Effector memory CD4-positive, alpha-beta T cell (primary cell): ENCODE results near the gene GPRC5A.
"Not testable (repeated sequence)": the region's sequence is repeated elsewhere in the genome, so short reads cannot be mapped to it uniquely, and the experiment has no call there.

Experiments used
- DNase-seq, 3 donors: peaks; one replicate each; pipeline ENCODE4 v3.0.0-alpha.2; 2020
- H3K27ac ChIP-seq: 2 replicates; pipeline ENCODE4 v1.7.0; 2013; ENCODE audit warnings: mild to moderate bottlenecking, low read length, moderate library complexity; ENCODE audit not compliant: insufficient read depth, poor library complexity, severe bottlenecking
- H3K27me3 ChIP-seq: replicated peaks from 2 replicates; pipeline ENCODE4 v1.7.0; 2013; ENCODE audit warnings: mild to moderate bottlenecking, low read length; ENCODE audit not compliant: insufficient read depth, control insufficient read depth, poor library complexity, severe bottlenecking
- H3K36me3 ChIP-seq: 2 replicates; pipeline ENCODE4 v1.7.0; 2013; ENCODE audit warnings: mild to moderate bottlenecking, low read length, moderate library complexity; ENCODE audit not compliant: control insufficient read depth, insufficient read depth
- H3K4me1 ChIP-seq: 2 replicates; pipeline ENCODE4 v1.7.0; 2013; ENCODE audit warnings: low read length, mild to moderate bottlenecking; ENCODE audit not compliant: control insufficient read depth, insufficient read depth, poor library complexity, severe bottlenecking
- H3K4me3 ChIP-seq: 2 replicates; pipeline ENCODE4 v1.7.0; 2013; ENCODE audit warnings: low read length, low read depth, mild to moderate bottlenecking; ENCODE audit not compliant: insufficient read depth, poor library complexity, severe bottlenecking
- H3K9me3 ChIP-seq: 2 replicates; pipeline ENCODE4 v1.7.0; 2013; ENCODE audit warnings: mild to moderate bottlenecking, low read length, moderate library complexity; ENCODE audit not compliant: control insufficient read depth

GPRC5A gene

GRCh38 chr12:12872139-12872933 is 19.0 kb upstream of the GPRC5A start:
- H3K27ac ChIP-seq = no peak overlapping the region
- no peaks in the 10 kb centered on the region for H3K4me1 ChIP-seq
- no peak for DNase-seq
- no peaks in the 10 kb centered on the region for H3K9me3 ChIP-seq
- no peak overlapping the region for H3K4me3 ChIP-seq
- H3K27me3 ChIP-seq = no peaks in the 10 kb centered on the region
- no peaks in the 10 kb centered on the region for H3K36me3 ChIP-seq

DNA sequence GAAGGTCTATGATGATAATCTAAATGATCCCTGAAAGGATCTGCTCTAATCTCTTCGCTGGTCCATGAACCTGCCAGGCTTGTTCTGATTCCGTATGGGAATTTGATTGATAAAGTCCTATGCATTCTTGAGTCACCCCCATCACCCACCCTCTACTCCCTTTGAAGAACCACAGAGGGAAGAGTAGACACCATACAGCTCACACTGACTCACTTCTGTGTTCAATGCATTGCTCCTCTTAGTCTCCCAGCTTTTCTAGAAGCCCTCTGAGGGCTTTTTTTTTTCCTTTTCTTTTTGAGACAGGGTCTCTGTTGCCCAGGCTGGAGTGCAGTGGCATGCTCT is 18.5 kb upstream of the GPRC5A start:
- H3K4me1 ChIP-seq = no peaks in the 10 kb centered on the region
- no peaks in the 10 kb centered on the region for H3K27me3 ChIP-seq
- H3K4me3 ChIP-seq = no peak overlapping the region
- H3K36me3 ChIP-seq = no peaks in the 10 kb centered on the region
- H3K27ac ChIP-seq = no peak overlapping the region
- H3K9me3 ChIP-seq = no peaks in the 10 kb centered on the region
- no peak for DNase-seq

GRCh38 chr12:12874029-12874428 is 17.3 kb upstream of the GPRC5A start:
- no peaks in the 10 kb centered on the region for H3K4me1 ChIP-seq
- no peak overlapping the region for H3K27ac ChIP-seq
- no peaks in the 10 kb centered on the region for H3K27me3 ChIP-seq
- DNase-seq = no peak
- no peaks in the 10 kb centered on the region for H3K9me3 ChIP-seq
- no peaks in the 10 kb centered on the region for H3K36me3 ChIP-seq
- no peak overlapping the region for H3K4me3 ChIP-seq

GRCh38 chr12:12875301-12875700 is 16.1 kb upstream of the GPRC5A start:
- not testable (repeated sequence) for H3K4me3 ChIP-seq, H3K27me3 ChIP-seq, H3K9me3 ChIP-seq, H3K4me1 ChIP-seq, DNase-seq, H3K27ac ChIP-seq, H3K36me3 ChIP-seq

DNA sequence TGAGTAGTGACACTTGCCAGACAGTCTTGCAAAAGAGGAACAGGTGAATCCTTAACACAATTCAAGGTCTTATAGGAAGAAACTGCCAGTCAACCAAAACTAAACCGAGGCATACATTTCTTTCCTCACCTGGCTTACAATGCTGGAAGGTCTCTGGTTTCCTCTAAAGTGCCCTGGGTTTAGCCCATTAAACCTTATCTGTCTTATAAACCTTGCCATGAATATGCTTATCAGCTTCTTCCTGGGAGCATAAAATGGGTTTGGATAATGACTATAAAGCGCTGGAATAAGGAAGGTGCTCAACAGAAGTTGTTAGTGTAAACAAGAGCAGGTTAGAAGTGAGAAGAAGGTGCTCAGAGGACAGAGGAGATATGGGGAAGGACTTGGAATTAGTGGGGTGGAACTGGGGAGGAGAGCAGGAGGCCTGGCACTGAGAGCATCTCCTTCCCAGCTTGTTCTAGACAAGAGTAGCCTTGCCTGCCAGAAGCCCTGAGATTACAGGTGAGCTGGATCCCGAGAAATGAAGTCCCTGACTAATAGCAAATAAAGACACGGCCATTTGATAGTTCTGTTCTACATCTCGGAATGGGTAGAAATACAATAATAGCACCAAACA is 14.1 kb upstream of the GPRC5A start:
- no peak overlapping the region for H3K27ac ChIP-seq
- no peaks in the 10 kb centered on the region for H3K36me3 ChIP-seq
- H3K4me3 ChIP-seq = no peak overlapping the region
- H3K27me3 ChIP-seq = no peaks in the 10 kb centered on the region
- DNase-seq = no peak
- no peaks in the 10 kb centered on the region for H3K9me3 ChIP-seq
- no peaks in the 10 kb centered on the region for H3K4me1 ChIP-seq

DNA sequence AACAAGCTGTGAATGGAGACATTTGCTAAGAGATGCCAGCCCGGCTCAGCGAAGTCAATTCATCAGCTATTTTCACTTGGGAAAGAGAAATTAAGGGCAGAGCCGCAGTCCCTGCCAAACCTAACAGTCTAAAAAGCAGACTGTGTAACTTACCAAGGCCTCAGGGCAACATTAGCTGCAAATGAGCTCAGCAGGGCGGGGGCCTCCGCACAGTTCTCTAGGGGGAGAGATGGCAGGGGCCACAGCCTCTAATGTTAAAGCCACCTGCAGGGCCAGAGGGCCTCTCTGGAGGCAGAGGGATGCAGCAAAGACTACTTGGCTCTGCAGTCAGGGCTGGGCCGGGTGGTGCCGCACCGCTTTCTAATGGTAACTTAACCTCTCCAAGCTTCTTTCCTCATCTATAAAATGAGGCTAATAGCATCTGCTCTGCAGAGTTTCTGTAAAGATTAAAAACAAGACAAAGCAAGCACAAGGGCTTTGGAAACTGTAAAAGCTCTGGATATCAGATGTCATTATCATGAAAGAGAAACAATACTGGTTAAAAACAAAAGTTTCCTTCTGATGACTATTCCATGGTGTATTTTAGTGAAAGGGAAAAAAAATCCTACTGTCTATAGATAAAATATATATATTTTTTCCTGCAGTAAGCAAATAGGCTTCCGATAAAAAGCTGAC is 13.4 kb upstream of the GPRC5A start:
- H3K4me3 ChIP-seq = no peak overlapping the region
- no peaks in the 10 kb centered on the region for H3K27me3 ChIP-seq
- no peaks in the 10 kb centered on the region for H3K36me3 ChIP-seq
- no peaks in the 10 kb centered on the region for H3K4me1 ChIP-seq
- H3K27ac ChIP-seq = no peak overlapping the region
- no peaks in the 10 kb centered on the region for H3K9me3 ChIP-seq
- no peak for DNase-seq

DNA sequence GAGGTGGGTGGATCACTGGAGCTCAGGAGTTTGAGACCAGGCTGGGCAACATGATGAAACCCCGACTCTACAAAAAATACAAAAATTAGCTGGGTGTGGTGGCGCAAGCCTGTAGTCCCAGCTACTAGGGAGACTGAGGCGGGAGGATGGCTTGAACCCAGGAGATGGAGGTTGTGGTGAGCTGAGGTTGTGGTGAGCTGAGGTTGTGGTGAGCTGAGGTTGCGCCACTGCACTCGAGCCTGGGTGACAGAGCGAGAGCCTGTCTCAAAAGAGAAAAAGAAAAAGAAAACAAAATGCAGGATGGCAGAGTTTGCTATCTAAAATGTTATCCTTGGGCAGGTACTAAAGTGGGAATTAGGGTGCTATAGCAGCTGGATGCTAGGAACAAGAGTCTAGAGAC is 10.8 kb upstream of the GPRC5A start:
- H3K27ac ChIP-seq = no peak overlapping the region
- no peaks in the 10 kb centered on the region for H3K4me1 ChIP-seq
- no peaks in the 10 kb centered on the region for H3K27me3 ChIP-seq
- H3K36me3 ChIP-seq = no peaks in the 10 kb centered on the region
- H3K4me3 ChIP-seq = no peak overlapping the region
- DNase-seq = no peak
- no peaks in the 10 kb centered on the region for H3K9me3 ChIP-seq

DNA sequence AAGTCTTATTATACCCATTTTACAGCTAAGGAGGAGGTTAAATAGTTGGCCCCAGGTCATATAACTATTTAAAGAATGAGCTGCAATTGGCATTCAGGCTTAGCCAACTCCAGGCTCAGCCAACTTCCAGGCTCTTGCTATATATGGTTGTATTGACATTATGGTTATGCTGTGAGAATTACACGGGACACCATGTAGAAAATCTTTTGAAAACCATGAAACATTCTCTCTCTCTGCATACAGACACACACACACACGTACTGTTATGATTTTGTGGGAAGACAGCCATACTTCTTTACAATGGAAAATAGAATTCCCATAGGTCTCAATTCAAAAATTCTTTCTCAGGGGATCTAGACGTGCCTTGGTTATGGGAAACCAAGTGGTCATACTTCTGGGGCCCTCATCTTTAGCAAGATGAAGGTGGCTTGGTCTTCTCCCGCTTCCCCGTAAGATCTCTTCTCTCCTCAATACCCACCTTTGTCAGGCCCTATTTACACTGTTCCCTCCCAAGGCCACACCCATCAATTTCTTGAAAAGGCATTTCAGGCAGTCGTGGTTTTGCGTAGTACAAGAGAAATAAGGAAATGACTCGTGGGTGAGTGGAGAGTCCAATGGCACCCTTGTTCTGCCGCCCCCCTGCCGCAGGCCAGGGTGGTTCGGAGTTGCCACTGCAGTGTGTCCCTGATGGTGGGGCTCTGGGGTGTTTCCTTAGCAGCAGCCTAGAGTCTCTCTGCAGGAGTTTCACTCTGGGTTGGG is 10.0 kb upstream of the GPRC5A start:
- no peak overlapping the region for H3K27ac ChIP-seq

GRCh38 chr12:12882288-12882687 is 9.1 kb upstream of the GPRC5A start:
- Histone ChIP-seq H3K27me3 (no peaks in the 10 kb centered on the region), H3K4me3 (no peak overlapping the region), H3K4me1 (no peaks in the 10 kb centered on the region), H3K9me3 (no peaks in the 10 kb centered on the region), H3K36me3 (no peaks in the 10 kb centered on the region), H3K27ac (no peak overlapping the region)
- no peak for DNase-seq

More for the DNA sequence above, 10.0 kb upstream of the GPRC5A start:
- Histone ChIP-seq H3K4me3 (no peak overlapping the region), H3K4me1 (no peaks in the 10 kb centered on the region), H3K9me3 (no peaks in the 10 kb centered on the region), H3K27me3 (no peaks in the 10 kb centered on the region), H3K36me3 (no peaks in the 10 kb centered on the region)
- no peak for DNase-seq
